ENCODE measurements around the gene ACOX2. TPM values are rescaled to one million over a fixed set of nuclear protein-coding genes. Genes with fewer than 3 reads are reported as not detected.

Gene ACOX2
- total RNA-seq, 1 experiment from 2014 or later = 0.85 TPM

GRCh38 chr3:58526515-58526957 is 10.5 kb downstream of the ACOX2 start:
- H3K79me1 ChIP-seq (ENCODE audit: insufficient read depth, low read depth, low read length, poor library complexity, severe bottlenecking) = no peaks in the 10 kb centered on the region
- no peak overlapping the region for H3K27ac Mint-ChIP-seq
- H3K27ac ChIP-seq (ENCODE audit: insufficient read length, low read depth, low read length) = no peak overlapping the region
- H3K9me3 Mint-ChIP-seq = peaks cover 2 to 4% of the 10 kb centered on the region in 2 experiments; a peak in 2 of 5 replicates
- no peak overlapping the region for H2BK12ac ChIP-seq (ENCODE audit: insufficient read length, low read depth, low read length)
- H3K4ac ChIP-seq (ENCODE audit: low read depth, low read length) = no peak overlapping the region
- no peaks in the 10 kb centered on the region; the same call in 1 of the 2 replicates for H3K4me1 ChIP-seq (ENCODE audit: insufficient read depth, low read length)
- H4K5ac ChIP-seq (ENCODE audit: insufficient read length, low read depth, low read length) = no peak overlapping the region
- no peak overlapping the region for H3K23ac ChIP-seq (ENCODE audit: insufficient read length, low read depth, low read length)
- no peaks in the 10 kb centered on the region for H3K9me3 ChIP-seq (ENCODE audit: control insufficient read depth, low read depth, low read length)
- TF ChIP-seq CTCF (conservative IDR thresholded peaks at IDR 0.05) = no peak
- H3K23me2 ChIP-seq (ENCODE audit: insufficient read length, low read depth, low read length, poor library complexity, severe bottlenecking) = no peaks in the 10 kb centered on the region
- no peak overlapping the region for H3K4me3 Mint-ChIP-seq
- H3T11ph ChIP-seq (ENCODE audit: low read length) = no peak overlapping the region
- no peaks in the 10 kb centered on the region for H3K27me3 ChIP-seq (ENCODE audit: insufficient read depth, low read length)
- no peak overlapping the region for H3K4me2 ChIP-seq (ENCODE audit: insufficient read depth, insufficient read length, low read length)
- WGBS (ENCODE audit: extremely low coverage, insufficient read length, low lambda C conversion rate) = no CpG with 5 or more reads among the region's 7 CpGs
- no peak overlapping the region for H2BK120ac ChIP-seq (ENCODE audit: low read depth, low read length, poor library complexity, severe bottlenecking)
- H4K8ac ChIP-seq (replicated peaks; ENCODE audit: insufficient read length, low read depth, low read length) = no peak overlapping the region
- H3K9ac ChIP-seq (ENCODE audit: extremely low read depth, insufficient read length, low read length) = no peak overlapping the region
- H3K36me3 Mint-ChIP-seq (ENCODE audit: insufficient read depth in 1 of 3, low read depth in 3 of 3) = peaks cover 0 to 4% (median 0%) of the 10 kb centered on the region in 3 experiments; a peak in 2 of 7 replicates
- H3K27me3 Mint-ChIP-seq (ENCODE audit: low read depth) = peaks cover under 1% of the 10 kb centered on the region
- H2BK5ac ChIP-seq (ENCODE audit: insufficient read length, low read length) = no peak overlapping the region
- no peak overlapping the region for H2AK5ac ChIP-seq (ENCODE audit: insufficient read length, low read length)
- no peak overlapping the region for H3K56ac ChIP-seq (ENCODE audit: insufficient read length, low read depth, low read length)
- H3K79me2 ChIP-seq (ENCODE audit: insufficient read depth, low read length) = no peaks in the 10 kb centered on the region
- H4K91ac ChIP-seq (ENCODE audit: insufficient read length, low read depth, low read length) = no peak overlapping the region
- H2BK15ac ChIP-seq (ENCODE audit: low read depth, low read length) = no peak overlapping the region
- H3K18ac ChIP-seq (ENCODE audit: insufficient read length, low read depth, low read length) = no peak overlapping the region
- H2BK20ac ChIP-seq (ENCODE audit: low read depth, low read length, poor library complexity, severe bottlenecking) = no peak overlapping the region
- H3K14ac ChIP-seq (ENCODE audit: insufficient read depth, low read length) = no peak overlapping the region
- no peaks in the 10 kb centered on the region for H4K20me1 ChIP-seq (ENCODE audit: control insufficient read depth, insufficient read depth, insufficient read length)
- H2AFZ ChIP-seq (ENCODE audit: low read length) = no peak overlapping the region
- no peak for DNase-seq
- H3K4me1 Mint-ChIP-seq = peaks cover 38 to 50% of the 10 kb centered on the region in 2 experiments
